Right forelimb (tissue), 1 donor: ENCODE results near the gene C14orf180.

Experiments
- DNase-seq: peaks from one replicate; pipeline ENCODE4 v3.0.0-alpha.2; 2018

The C14orf180 gene

DNA sequence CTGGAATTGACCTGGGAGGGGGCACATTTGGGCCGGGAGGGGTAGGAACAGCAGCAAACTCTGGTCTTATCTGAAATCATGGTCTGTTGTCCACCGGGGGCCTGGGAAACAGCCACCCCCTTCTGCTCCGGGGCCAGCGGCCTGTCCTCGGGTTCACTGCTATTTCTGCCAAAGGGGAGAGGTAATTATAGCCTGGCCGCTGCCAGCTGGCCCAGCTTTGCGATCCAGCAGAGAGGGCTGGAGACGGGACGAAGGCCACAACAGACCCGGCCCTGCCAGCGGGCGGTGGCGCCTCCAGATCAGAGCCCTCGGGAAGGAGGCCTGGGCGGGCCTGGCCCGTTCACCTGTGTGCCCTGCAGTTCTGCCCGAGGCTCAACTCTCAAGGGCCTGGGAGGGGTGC is at the start of gene C14orf180:
Gene C14orf180, plus strand, starts transcription at position 258 of the 400 bp plus-strand sequence. CDS start 6,667 bp downstream, outside the sequence.
- peak; percentile 70 for DNase-seq

DNA sequence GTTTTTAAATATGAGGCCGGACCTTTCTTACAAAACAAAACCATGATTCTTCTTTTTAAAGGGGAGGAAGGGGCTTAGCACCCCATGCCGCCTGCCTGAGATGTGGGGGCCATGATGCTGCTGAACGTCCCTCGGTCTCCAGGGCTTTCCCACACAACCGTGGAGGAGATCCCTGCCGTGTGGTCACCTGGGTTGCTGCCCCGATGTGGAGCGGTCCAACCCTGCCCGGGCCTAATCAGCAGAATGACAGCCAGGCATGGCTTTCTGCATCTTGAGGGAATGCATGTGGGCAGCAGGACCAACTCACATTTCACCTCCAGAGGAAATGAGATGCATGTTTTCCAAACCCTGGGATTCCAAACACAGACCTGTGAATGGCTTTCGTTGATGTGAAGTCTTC is 48.9 kb upstream of the C14orf180 start:
- no peak for DNase-seq

DNA sequence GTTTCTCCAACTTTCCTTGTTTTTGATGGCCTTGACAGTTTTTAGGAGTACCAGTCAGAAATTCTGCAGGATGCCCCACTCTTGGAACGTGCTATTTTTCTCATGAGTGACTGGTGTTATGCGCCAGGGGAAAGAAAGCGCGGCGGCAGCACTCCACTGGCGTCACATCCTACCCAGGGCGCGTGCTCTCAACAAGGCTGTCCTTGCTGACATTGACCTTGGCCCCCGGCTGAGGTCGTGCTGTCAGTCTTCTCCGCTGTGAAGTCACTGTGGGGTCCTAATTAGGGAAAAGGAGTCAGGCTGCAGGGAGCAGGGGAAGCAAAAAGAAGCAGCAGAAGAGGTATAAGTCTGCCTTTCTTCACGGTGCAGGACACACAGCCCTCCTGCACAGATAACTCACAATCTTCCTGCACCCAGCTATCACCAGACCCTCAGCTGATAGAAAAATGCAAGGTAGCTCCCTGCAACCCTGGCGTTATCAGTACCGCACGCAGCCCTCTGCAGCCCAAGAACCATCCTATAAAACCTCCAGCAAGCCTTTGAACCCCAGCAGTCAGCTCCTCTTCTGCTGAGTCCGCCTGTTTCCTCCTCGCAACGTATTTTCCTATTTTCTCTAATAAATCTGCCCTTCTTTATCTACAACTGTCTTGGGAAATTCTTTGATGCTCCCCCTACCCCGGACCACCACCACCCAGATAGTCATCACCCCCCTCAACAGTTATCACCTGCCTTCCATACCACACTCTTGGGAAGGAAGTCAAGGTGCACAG is 48.0 kb upstream of the C14orf180 start:
- no peak for DNase-seq

DNA sequence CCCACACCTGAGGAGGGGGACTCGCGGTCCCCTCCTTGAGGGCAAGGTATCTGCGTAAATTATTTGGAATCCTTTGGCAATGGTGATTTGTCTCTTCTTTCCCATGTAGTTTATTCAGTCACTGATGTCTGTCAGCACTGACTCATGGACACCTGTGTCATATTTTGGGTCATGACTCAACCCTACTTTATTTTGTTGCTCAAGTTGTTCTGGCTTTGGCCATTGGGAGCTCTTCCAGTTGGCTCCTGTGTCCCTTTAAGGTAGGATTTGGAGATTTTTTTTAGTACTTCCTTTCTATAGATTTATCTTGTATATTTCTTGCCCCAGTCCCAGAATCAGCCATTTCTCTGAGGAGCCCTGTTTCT is 47.4 kb upstream of the C14orf180 start:
- DNase-seq: no peak

DNA sequence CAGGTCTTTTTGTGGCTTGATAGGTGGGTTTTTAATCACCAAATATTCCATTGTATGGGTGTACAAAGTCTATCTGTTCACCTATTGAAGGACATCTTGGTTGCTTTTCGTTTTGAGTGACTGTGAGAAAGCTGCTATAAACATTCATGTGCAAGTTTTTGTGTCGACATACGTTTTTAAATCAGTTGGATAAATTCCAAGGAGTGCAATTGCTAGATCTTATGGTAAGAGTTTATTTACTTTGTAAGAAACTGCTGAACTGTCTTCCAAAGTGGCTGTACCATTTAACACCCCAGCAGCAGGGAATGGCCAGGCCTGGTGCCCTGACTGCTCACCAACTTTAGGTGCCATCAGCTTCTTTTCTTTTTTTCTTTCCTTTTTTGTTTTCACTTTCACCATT is 45.5 kb upstream of the C14orf180 start:
- DNase-seq: no peak

DNA sequence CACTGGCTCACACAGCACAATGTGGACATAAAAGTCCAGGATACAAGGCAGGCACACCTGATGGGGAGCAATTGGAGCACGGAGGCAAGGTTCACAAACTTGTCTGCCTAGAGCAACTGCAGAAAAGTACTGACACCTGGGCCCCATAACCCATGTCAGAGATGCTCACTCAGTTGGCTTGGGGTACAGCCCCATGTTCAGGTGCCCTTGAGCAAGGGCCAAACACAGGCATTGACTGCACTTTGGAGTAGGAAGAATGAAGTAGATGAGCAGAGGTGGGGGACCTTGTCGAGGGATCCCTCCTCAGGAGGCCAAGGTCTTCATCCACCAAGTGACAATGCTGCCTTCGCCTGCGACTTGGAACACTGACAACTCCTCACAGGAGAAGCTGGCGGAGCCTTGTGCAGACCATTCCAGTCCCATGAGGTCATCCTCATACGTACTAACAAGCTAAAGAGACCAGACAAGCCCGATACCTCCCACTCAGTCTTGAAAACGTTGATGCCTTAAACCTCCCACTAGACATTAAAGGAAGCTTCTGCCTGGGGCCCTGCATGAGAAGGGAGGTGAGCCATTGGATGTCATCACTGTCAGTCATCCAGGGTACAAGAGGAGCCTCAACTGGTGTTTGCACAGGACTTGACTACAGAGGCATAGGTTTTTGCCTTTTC is 42.5 kb upstream of the C14orf180 start:
- no peak for DNase-seq

DNA sequence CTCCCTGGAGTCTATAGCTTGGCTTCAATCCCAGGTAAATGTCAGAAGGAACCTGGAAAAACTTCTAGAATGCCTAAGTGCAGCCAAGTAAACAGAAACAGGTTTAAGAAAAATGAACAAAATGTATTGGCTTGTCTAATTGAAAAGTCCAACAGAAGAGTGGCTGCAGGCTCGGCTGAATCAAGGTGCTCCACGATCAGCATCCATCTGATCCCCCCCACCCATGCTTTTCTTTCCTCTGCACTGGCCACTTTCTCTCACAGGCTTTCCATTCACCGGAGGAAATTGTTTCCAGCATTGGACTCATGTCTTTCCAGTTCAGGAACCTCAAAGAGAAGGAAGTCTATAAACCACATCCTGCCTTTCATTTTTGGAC is 42.0 kb upstream of the C14orf180 start:
- DNase-seq: no peak

DNA sequence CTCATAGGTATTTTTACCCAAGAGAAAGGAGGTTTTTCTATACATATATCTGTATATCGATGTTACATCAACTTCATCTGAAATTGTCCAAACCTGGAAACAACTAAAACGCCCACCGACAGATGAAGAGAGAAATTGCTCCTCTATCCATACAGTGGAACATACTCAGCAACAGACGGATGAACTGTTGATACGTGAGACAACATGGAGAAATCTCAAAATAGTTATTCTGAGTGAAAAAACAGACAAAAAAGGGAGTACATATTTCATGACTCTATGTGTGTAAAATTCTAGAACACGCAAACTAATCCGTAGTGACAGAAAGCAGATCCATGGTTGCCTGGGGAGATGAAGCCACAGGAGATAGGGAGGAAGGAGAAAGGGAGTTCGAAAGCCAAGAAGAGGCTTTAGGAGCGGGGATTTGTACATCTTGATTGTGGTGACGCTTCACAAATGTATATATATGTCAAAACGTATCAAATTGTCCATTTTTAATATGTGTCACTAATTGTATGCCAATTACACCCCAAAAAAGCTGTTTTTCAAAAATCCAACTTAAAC is 37.6 kb upstream of the C14orf180 start:
- DNase-seq: no peak

DNA sequence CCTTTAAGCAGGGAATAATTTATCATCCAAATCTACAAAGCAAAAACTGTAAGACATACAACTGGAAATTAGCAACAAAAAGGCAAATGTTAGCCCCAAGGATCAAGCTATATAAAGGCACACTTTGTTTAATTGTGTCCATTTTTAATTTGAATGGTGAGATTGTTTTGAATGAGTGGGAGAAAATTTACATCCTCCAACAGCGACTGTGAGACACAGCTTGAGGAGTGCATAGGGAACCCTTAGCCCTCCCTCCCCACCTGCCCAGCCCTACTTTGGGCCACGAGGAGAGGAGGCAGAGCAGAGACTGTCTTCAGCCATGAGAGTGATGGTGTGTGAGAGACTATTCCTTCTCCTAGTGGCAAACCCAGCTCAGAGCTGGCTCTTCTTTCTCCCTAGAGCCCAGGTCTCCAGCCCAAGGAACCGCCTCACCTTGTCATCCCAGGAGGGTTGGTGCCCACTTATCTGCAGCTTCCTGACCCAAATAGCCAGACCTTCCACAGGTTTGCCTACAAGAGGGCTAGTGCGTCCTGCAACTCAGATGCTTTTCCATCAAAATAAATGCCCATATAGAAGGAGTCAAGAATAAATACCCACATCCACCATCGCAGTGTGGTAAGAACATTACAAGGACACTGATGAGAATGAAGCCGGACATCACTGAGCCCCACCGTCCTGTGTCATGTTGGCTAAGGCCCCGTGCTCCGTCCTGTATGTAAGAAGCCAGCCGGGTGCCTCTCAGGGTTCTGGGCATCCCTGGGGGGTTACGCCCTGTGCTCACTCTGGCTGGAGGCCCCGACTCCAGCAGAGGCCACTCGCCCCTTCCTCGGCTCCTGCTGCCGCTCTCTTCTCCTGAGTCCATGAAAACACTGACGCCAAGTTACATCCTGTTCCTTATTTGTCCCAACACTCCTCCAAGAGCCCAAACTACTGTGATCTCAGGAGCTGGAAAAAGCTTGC is 36.4 kb upstream of the C14orf180 start:
- no peak for DNase-seq

DNA sequence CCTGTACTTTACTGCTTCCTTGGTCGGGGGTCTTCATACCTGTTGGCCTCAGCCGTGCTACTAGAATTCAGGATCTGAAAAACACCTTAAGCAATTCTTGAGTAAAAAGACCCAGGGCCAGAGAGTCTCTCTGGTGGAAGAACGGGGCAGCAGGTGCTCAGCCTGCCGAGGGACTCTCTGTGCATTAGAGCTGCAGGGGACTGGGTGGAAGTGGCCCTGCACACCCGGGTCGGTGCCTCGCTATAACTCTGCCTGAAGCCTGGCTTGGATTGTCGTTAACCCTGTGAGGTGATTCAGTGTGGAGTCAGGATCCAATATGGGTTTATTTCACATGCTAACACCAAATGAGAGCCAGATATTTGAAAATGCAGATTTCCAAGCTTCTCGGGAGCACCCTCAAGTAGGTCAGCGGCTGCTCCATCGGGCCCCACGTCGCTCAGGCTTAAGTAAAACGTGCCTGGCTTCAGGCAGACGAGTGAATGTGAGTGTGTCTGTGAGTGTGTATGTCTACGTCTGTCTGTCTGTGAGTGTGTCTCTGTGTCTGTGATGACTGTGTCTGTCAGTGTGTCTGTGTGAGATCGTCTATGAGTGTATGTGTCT is 35.1 kb upstream of the C14orf180 start:
- DNase-seq: no peak

DNA sequence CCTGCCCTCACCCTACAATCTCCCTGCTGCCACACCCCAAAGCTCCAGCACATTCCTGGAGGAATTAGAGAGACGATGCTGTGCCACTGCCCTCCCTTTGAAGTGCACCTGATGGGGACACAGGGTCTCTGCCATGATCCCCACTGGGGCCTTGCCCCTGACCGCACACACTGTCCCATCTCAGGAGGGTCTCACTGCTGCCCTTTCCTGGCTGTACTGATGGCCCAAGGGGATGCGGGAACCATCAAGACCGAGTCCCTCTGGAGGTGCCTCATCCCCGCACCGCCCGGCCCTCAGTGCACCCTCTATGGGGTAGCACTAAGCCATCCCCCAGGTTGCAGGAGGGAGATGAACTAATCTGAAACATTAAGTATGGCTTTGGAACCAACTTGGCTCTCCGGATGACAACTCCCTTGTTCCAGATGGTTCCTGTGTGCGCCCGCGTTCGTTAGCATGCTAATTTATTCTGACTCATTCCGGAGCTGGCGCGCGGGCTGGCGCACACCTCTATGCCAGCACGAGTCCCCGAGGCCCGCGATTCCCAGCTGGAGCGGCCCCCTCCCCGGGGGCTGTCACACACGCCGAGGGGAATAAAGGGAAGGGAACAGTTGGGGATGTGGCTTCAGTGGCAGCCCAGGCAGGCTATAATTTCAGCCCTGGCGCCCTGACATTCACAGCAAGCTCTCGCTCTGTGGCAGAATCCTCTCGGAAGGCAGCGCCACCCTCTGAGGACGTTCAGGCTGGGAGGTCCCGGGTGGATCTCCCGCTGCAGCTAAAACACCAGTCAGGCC is 34.2 kb upstream of the C14orf180 start:
- no peak for DNase-seq

DNA sequence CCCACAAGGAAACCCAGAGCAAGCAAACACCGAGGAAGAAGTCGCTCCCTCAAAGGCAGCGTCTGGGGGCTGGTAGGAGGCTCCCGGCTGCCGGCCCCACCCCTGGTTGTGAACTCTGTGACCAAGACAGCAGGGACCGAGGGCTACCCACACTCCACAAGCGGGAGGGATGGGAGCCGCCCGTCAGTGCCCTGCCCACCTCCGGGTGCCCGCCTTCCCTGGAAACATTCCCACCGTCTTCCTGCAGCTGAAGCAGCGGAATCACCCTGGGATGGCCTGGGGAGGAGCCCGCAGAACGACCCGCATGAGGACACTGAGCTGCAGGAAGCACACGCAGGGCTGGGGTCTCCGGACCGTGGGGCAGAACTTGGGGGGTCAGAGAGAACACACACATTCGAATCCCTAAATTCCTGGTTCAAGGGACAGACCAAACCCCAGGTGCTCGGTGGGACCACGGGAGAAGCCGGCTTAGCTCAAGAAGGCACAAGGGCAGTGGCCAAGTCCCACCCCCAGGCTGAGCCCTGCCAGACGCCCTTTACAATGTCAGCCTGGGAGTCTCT is 33.5 kb upstream of the C14orf180 start:
- no peak for DNase-seq

DNA sequence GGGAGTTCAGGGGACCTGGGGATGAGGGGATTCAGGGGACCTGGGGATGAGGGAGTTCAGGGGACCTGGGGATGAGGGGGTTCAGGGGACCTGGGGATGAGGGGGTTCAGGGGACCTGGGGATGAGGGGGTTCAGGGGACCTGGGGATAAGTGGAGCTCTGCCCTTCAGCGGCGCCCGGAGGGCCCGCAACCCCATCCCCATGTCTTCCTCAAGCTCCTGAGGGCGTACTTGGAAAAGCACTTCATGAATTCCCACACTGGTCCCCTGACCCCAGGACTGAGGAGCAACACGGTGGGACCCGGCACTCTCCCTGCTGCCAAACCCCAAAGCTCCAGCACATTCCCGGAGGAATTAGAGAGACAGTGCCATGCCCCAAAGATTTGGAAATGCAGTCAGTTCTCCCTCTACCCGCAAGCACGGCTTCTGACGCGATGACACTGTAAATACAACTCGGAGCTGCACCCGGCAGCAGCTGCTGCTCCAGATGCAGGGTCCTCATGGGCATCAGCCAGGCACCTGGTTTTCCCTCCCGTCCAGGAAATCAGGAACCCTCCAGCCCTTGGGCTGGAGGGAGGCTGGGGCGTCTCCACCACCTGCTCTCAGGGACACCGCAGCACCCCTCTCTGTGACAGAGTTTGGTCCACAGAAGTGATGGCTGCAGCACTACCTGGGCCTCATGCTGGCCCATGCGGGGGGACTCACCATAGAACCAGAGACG is 32.8 kb upstream of the C14orf180 start:
- no peak for DNase-seq

DNA sequence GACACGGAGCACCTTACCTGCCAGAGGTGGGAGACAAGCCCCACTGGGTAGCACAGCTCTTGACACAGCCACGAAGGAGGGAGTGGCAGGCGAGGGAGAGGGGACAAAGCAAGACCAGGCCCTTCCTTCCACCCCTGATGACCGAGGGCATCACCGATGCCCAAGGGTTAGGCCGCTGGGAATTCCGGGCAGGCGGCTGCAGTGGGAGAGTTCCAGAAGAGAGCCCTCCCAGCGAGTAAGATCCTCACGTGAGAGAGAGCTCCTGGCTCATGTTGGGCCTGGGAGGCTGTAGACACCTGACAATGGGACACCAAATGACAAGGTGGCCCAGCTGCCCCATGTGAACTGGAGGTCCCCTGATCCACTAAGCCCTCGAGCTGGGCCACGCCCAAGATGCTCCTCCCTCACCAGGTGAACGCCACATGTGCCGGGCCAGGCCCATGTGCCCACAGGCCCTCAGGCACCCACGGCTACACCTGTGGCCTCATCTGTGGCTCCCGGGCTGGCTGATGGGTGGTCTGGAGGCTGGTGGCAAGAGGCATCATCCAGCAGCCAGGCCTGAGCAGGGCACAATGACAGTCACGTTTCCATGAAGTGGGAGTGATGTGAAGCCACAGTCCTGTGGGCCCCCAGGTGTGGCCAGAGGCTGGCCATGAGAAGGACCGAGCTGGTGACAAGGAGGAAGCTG is 32.1 kb upstream of the C14orf180 start:
- DNase-seq: no peak

DNA sequence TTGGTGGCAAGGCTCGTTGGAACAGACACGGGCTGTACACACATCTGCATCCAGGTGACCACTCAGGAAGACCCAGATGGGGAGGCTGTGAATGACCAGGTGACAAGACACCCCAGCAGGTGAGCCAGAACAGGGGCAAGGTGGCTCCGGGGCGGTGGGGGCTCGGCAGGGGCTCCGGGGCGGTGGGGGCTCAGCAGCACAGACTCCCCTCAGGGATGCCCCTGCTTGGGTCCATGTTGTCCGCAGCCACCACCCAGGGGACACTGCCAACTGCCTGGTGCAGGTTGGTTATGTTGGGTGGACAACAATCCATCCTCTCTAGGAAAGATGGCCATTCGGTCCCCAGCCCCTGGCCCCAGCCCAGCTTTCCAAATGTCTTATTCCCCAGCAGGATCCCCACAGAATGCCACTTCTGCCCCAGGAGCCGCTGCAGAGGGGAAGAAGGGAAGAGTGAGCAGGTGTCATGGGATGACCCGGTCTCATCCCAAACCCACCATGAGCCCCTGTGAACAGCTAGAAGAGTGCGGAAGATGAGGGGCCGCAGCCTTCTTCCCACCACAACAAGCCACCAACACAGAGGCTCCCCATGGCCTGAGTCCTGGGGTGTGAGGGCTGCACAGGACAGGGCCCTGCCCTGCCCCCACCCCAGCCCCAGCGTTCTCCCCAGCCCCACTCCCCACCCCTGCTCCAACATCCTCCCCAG is 31.4 kb upstream of the C14orf180 start:
- no peak for DNase-seq

DNA sequence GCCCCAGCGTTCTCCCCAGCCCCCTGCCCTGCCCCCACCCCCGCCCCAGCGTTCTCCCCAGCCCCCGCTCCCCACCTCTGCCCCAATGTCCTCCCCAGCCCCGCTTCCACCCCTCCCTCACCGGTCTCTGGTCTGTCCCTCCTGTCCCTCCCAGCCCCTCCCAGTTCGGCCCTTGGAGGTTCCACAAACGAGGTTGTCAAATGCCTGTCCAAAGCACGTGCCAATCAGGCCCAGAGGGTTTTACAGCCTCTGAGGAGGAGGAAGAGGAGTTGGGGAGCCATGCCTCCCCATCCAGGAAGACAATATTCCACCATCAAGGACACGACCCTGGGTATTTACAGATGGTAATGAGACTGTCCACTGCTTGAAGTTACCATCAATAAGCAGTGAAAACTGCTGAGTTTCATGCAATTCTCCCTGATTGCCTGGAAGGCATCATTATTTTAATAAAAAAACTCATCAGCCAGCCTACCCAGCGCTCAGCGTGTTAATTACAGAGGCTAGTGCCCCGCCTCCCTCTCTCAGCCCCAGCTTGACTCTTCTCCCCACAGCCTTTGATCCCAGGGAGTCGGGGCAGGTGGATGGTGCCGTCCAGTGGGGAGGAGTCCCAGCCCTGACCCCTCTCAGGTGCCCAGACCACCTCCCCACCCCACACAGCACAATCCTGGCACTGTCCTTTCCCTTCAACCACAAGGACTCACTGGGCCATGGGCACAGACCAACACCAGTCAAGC is 30.6 kb upstream of the C14orf180 start:
- no peak for DNase-seq

DNA sequence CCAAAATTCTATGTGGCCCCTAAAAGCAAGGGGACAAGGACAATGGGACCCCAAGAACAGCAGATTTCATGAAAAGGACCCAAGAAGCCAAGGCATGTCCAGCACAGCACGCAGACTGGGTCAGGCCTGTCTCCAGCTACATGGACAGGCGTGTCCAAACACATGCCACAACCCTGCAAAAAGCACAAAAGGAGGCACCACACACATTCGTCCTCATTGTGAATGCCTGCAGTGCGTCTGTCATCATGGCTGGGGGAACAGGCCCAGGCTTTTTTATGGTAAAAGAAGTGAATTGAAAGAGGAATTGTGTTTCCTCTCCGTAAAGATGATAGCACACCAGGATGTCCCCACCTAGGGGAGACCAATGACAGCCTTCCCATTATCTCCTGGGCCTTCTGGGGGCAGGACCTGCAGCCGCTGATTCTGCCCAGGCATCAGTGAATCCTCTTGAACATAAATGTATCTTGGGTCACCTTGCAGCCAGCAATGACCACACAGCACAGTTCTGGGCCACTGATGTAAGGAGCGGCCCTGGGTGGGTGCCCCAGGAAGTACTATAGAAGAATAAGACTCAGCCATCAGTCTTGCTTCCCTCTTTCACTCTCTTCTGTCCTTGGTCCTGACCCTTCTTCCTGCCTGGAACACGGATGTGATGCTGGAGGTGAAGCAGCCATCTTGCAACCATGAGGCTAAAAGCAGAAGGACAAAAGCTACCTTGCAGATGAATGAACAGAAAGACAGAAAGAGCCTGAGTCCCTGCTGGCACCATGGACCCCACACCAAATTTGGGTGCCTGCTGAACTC is 29.8 kb upstream of the C14orf180 start:
- DNase-seq: no peak

DNA sequence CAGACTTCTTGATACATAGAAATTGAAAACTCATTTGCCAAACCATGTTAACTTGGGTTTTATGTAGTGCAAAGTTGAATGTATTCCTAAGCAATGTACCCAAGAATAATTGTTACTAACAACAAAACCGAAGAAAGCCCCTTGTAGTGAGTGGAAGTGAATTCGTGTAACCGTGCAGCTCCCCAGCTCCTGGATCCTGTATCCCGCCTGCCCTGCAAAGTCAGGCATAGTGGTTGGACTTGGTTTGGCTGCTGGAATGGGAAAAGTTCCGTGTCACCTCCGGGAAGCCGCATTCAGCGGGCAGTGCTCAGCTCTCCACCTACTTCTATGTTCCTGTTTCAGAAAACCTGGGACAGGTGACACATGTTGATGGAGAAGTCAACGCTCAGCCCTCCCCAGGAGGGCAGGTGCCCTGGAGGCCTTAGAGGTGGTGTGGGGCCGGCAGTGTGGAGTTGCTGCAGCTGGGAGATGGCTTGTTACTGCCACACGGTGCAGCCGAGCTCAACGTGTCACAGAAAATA is 29.2 kb upstream of the C14orf180 start:
- no peak for DNase-seq
